IPS DF 19.7 (cell line): ENCODE measurements around the gene TECTA.
"Not testable (repeated sequence)": the region's sequence is repeated elsewhere in the genome, so short reads cannot be mapped to it uniquely, and the experiment has no call there.

Source experiments
- DNase-seq: peaks from one replicate; pipeline ENCODE4 v3.0.0-alpha.2; 2013; ENCODE audit warnings: low read depth, low spot score

Gene TECTA

DNA sequence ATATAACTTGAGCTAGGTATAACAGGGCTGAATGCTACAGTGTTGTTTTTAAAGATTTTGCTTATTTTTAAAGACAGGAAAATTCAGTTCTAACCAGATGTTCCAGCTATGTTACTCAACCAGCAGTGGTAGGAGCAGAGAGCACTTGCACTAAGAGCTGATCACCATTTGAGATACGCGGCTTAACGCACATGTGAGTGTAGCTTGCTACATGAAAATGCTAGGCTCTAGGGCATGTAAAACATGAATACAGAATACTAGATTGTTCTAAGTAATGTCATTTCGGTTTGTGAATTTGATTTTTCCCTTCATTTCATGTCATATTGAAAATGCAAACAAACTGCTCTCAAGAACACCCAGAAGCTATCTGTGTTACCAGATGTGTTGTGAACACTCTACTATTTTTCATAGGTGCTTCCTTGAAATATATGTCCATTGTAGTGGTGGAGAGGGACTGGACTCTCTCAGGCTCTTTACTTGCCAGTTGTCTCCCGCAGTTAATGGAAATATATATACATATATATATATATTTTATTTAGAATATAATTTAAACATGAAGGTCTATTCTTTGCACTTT lies 10.8 kb upstream of the TECTA start:
- no peak for DNase-seq

DNA sequence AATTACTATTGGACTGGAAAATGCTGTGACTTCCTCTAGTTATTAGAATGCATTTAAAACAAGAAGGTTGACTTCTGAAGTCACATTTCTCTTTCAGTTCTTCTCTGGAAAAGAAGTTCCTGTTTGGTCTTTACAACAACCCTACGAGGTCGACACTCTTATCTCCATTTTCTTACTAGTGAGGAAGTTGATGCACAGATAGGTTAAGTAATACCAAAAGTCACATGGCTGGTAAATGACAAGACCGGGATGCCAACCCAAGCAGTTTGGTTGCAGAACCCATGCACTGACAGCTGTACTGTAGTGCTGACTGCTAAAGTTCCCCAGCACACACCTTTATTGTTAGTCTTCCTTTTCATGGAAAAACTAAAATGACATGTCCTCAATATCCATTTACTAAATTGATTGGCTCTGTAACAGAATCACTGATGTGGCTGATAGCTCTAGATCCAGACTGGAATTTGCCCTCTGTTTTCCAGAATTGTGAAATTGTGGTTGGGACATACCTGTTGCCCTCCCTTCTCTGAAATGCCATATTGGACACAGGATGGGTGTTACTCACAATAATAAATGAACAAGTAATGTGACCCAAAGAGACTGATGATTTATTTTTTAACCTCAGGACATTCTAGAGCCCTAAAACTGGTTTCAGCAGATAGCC lies 9.4 kb upstream of the TECTA start:
- no peak for DNase-seq

DNA sequence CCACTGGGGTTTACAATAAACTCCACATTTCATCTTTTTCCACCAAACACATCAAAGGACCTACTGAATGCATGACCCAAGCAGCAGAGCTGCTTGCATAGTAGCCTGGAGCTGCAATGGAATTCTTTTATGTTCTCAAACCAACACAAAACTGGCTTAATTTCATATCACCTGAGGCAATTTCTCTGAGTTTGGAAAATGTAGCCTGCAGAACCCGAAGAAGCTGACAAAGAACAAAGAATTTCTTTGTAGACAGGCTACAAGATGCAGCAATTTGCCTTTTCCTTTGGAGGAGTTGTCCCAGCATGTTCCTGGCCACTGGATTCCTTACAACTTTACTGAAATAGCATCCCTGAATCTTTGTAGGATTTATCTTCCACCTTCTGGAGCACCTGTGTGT lies 5.5 kb upstream of the TECTA start:
- DNase-seq = no peak

DNA sequence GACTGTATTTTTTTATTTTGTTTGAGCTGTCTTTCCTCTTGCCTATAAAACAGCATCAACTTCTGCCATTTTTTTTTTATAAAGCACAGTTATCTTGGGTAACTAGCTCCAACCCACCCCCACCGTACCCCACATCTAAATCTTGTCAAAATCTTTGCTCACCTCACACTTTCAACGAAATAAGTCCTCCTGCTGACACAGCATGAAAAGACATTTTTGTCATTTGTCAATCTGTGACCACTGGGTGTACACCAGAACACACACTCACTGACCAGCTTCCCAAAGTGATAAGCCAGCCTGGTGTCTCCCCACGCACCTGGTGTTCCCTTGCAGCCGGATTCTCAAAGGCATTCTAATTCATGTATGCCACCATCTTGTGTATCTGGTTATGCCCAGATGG lies 1.7 kb upstream of the TECTA start:
- no peak for DNase-seq

DNA sequence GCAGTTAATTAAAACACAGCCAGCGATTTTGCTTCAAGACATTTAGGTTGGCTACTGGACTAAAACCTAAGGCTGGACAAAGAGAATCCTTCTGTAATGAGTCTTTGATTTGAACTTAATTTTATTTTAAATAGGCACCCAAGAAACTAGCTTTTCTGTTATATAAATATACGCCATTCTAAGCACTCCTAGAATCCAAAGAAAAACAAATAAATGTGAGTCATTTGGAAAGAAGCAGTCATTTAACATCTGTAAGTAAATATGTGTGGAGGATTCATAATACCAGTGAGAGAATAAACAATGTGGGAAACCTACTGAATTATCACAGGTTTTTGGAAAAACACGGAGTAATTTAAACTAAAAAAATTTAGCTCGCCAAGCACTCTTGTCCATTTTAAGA lies 1.2 kb upstream of the TECTA start:
- DNase-seq = no peak

DNA sequence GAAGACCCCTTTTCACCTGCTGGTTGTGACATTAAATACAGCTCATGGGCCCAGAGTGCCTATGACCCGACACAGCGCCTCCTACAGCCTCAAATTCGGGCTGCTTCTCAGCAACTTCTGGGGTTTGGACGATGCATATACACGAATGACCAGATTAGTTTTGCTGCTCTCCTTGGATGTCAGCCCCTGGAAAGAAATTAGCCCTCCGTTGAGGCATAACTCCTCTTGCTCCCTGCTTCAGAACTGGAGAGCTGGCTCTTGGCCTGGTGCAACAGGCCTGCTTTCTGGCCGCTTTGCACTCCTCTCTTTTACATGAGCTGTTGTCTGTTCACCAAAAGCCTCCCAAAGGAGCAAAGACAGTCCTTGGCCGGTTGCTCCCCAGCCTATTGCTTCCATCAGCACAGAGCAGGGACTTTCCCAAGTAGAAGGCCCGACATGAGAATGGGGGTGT lies 3.3 kb downstream of the TECTA start:
- DNase-seq = no peak

DNA sequence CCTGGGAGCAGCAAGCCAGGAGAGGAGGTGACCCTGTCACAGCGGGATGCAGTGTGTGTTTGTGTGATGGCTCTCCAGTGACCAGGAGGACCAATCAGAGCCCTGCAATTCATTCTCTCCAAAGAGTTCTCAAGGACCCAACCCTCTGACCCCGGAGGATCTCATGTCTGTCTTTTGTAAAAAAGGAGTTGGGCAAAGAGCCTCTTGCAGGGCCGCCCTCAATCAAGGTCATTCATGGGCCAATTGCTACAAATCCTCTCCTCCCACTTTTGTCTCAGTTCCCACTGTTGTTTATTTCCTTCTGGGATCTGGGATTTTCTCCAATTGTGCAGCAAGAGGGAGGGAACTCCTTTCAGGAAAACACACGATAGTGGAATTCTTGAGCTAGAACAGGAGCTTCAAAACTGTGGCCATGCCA lies 4.0 kb downstream of the TECTA start:
- DNase-seq = no peak

DNA sequence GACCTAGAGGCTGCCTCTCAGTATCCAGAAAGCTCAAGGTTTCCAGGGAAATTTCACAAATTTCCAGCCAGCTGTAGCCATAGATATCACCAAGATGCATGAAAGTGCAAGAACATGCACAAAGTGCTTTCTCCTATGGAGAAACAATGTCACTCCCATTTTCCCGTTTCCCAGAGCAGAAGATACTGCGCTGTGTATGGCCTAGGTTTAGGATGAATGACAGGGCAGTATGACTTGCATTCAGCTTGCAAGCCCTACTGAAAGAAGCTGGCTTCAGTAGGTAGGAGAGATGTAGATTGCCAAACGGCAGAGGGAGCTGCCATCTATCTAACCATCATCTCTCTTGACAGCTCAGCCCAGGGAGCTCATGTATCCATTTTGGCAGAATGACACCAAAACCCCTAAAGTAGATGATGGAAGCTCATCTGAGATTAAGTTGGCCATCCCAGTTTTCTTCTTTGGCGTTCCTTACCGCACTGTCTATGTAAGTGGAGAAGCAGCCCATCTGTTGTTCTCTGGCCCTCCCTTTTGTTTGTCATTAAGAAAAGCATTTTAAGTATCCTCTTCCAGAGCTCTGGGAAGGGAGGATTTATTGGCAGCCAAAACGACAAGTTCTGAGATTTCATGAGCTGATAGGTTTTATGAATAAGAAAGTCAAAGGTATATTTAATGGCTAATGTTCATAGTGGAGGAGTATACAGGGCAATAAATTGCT lies 4.6 kb downstream of the TECTA start:
- no peak for DNase-seq

DNA sequence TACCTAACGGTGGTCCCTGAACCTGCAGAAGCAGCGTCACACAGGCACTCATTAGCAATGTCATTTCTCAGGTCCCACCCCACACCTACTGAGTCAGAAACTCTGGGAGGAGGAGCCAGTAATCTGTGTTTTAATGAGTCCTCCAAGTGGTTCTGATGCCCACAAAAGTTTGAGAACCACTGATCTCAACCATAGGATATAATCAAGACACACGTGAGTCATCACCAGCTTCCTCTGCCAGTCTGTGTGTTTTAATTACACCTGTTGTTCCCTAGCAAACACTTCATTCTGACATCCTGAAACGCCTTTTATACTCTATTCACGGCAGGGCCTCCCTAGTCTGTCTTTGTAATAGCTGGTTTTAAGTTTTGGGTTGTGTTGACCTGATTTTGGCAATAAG lies 5.8 kb downstream of the TECTA start:
- no peak for DNase-seq

DNA sequence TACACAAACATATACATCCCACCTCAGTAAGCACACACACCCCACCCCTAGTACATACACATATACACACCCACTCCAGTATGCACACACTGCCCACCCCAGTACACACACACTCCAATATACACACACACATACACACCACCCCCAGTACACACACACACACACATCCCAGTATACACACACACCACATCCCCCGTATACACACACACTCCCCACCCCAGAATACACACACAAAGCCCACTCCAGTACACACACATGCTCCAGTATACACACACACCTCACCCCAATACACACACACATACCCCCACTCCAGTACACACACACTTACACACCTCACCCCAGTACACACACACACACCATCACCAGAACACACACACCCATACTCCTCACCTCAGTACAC lies 7.4 kb downstream of the TECTA start:
- DNase-seq = no peak

DNA sequence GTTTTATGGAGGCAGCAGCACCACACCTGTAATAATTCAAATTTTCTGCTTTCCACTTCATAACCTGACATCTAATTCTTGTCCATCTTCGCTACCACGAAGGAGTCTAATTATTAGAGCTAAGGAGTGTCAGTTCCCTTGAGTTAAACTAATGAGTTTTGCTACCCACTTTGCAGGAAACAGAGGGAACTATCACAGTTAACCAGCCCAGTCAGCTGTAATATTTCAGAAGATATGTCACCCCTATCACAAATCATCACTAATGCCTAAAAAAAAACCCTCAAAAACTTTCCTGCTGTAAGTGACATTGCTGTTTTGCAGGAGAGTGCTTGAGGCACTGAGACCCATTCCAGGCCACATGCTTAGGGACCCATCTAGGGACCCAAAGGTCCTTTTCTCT lies 8.4 kb downstream of the TECTA start:
- no peak for DNase-seq

DNA sequence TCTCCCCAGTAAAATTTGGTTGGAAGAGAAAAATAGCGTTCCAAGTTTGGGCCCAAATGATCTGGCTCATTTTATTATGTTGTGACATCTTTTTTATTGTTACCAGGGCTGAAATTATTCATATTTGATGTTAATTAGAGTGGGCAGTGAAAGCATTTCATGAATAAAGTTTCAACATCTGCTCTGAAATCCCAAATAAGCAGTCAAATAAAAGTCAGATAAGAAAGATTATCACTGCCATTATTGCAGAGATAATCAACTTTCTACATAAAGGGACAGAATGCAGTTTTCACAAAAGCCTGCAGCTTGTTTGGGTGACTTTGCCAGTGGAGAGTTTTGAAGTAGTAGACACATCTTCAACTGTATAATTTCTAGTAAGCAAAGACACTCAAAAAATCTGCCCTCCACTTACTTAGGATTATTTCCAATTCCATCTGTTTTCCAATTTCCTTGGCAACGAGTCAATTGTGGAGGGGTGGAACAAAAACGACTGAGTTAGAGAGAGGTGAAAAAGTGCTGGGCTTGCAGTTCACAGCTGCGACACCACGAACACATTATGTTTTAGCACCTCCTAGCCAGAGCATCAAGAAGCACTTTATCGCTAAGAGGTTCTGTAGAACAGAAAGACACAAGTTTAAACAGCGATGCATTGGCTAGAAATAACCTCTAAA lies 9.0 kb downstream of the TECTA start:
- DNase-seq = no peak

DNA sequence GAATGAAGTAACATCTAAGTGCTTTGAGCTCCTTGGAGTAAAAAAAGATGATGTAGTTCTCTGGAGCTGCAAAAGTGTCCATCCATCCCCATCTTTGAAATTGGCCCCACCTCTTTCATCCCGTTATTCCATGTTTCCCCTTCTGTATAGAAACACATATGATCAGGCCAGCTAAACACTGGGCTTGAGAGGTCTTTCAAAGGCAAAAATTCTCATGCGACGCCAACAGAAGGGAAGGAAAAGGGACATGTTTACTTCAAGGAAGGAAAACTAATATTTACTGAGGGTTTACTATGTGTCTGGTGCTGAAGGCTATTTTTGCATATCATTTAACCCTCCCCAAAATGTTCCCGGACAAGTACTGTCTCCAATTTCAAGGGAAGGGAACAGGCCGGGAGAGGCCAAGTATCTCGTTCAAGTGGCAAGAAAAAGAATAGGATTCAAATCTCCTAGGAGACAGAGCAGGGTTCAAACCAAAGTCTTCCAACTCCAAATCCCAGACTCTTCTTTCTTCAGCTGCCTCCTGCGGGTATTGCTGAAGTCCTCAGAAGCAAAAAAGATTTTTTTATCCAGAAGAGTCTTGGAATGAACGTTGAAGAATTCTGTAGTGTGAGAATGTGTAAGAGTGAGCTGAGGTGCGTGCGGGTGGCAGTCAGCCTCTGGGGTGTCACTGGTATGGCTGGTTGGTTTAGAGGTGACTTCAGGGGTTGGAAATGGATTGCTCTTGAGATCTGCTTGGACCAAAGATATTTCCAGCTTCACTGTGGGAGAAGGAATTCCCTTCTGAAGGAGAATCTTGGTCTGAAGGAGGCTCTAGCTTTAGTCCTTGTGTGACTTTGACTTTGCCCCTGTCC lies 10.1 kb downstream of the TECTA start:
- no peak for DNase-seq

DNA sequence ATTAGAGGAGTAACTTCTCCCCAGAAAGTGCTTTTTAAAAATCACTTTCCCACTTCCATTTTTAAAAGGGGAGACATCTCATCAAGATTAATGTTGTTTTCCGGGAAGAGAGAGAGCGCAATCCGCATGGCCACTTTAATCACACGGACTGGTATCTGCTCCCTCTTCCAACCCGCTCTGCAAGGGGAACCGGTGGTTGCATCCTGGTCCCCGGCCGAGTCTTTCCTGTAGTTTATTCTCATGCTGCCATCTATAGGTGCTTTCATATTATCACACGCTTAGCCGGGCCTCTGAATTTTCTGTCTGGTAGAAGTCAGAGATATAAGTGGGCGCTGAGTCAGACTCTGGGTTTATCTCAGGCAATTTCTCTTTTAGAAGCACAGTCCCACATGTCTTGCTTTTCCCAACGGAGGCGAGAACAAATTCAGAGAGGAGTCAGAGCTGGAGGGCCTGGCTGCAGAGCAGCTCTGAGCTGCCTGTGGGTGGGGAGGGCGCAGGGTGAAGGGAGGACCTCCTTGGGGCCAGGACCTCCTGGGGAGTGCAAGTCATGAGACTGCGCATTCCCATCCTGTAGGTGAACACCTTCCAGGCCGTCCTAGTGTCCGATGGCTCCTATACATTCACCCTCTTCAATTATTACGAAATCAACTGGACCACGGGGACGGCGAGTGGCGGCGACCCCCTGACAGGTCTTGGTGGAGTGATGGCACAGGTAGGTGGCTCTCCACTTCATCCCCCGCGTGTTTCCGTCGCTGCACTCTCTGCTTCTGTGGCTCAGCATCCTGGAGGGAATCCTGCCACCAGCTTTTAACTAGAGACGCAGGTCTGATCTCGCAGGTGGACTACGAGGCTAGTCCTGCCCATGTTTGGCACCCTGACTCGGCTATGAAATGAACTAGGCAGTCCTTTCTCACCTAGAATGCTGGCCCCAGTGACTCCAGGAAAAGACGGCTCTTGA lies 11.7 kb downstream of the TECTA start:
- peak; percentile 47 for DNase-seq

DNA sequence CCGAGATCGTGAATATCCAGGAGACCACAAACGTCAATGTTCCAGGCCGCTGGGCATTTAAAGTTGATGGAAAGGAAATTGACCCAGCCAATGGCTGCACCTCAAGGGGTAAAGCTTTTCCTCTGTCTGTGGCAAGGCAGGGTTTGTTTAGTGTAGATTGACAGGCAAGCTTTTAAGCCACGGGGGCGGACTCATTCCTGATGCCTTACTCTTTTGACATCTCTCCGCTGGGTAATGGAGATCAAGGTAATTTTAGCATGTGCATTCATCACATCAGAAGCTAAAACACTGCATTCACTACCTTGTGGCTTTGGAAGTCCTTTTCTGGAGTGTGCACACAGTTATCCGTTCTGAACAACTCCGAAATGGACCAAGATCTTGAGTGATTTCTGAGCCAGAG lies 12.6 kb downstream of the TECTA start:
- no peak for DNase-seq

DNA sequence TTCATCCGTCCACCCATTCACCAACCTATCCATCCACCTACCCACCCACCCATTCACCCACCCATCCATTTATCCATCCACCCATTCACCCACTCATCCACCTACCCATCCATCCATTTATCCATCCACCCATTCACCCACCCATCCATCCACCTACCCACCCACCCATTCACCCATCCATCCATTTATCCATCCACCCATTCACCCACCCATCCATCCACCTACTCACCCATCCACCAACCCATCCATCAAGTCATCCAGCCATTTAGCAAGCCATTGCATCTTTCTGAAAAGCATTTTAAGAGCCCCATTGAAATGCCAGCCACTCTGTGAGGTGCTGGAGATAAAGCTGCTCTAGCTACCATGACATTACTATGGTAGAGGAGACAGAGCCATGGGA lies 14.0 kb downstream of the TECTA start:
- not testable (repeated sequence) for DNase-seq

DNA sequence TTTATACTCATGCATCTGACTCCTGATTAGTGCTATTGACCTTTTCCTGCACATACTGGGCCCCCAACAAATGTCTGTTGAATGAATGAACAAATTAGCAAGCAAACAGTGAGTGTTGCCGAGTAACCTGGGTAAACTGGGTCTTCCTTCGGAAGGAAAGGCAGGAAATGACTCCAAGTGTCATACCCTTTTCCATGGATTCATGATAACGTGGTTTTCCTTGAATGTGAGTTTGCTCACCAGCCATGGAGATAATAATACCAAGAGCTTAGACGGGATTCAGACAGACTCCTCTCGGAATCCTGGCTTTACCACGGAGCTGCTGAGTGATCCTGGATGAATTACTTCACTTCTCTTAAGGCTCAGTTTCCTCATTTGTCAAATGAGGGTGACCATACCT lies 16.7 kb downstream of the TECTA start:
- DNase-seq = no peak

DNA sequence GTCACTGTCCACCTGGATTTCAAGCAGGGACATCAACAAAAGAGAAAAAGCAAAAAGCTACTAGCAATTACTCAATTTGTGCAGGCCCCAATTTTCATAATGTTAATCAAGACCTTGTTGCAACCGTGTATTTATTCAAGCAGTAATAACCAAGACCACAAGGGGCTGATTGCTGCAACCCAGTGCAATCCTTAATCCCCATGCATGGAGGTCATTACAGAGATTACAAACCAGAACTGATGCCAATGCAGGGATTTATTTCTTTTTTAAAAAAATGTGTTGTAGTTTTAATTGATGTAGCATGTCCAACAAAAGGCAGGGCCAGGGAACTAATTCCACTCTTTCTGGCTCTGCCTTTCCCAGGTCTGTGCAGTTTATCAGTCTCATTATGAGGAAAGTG lies 18.4 kb downstream of the TECTA start:
- DNase-seq = no peak

DNA sequence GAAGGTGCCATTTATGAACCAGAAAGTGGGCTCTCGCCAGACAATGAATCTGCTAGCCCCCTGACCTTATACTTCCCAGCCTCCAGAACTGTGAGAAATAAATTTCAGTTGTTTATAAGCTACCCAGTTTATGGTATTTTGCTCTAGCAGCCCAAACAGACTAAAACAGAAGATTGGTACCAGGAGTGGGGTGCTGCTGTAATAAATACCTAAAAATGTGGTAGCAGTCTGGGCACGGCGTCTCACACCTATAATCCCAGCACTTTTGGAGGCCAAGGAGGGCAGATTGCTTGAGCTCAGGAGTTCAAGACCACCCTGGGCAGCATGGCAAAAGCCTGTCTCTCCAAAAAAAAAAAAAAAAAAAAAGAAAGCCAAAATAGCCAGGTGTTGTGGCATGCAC lies 21.3 kb downstream of the TECTA start:
- no peak for DNase-seq

DNA sequence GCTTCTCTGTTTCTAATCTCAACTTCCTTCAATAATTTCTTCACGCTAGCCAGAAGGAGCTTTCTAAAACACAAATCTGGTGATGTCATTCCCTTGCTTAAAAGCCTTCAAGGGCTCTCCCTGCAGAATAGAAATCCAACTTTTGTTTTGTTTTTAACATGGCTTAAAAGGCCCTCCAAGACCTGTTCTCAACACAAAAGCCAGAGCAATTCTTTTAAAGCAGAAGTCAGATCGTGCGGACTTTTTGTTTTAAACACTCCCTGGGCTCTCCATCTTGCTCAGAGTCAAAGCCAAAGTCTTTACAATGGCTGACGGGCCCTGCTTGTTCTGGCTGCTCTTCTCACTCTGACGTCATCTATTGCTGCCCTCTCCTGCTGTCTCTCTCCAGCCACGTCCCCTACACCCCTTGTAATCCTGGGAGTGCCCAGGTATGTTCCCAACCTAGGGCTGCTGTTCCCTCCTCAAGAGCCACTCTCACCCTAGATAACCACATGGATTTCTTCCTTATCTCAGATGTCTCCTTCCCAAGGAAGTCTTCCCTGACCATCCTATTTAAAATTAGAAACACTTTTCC lies 22.5 kb downstream of the TECTA start:
- DNase-seq = no peak
